Fibroblast of skin of left biceps (primary cell): ENCODE measurements around the gene SLC9C2.
"Not testable (repeated sequence)": the region's sequence is repeated elsewhere in the genome, so short reads cannot be mapped to it uniquely, and the experiment has no call there.

Source experiments
- DNase-seq, 2 experiments: peaks; one replicate each; pipeline ENCODE4 v3.0.0-alpha.2; 2013; ENCODE audit warnings: low read depth in 2 of 2

SLC9C2 gene

GRCh38 chr1:173603056-173603591 is at the start of gene SLC9C2:
Gene SLC9C2, minus strand, starts transcription at chr1:173603072. Its CDS starts 1,296 bp downstream, at chr1:173601776.
- no peak for DNase-seq

- no peak for DNase-seq
Measured at GRCh38 chr1:173648880-173649605, 46.2 kb upstream of the SLC9C2 start.

- no peak for DNase-seq
Measured at GRCh38 chr1:173646656-173647055, 43.8 kb upstream of the SLC9C2 start.

GRCh38 chr1:173642450-173643139 is 39.7 kb upstream of the SLC9C2 start:
- DNase-seq: not testable (repeated sequence)

GRCh38 chr1:173639102-173639501 is 36.2 kb upstream of the SLC9C2 start:
- no peak for DNase-seq

- no peak for DNase-seq
Measured at GRCh38 chr1:173638043-173639021, 35.5 kb upstream of the SLC9C2 start.

- not testable (repeated sequence) for DNase-seq
Measured at GRCh38 chr1:173637236-173638042, 34.6 kb upstream of the SLC9C2 start.

GRCh38 chr1:173635116-173635515 is 32.2 kb upstream of the SLC9C2 start, which contains the start of gene TEX50:
Gene TEX50, plus strand, starts transcription at chr1:173635338. Its CDS starts 184 bp downstream, at chr1:173635522.
- no peak for DNase-seq

GRCh38 chr1:173628888-173629287 is 26.0 kb upstream of the SLC9C2 start:
- no peak for DNase-seq

- DNase-seq: no peak
Measured at GRCh38 chr1:173627269-173627668, 24.4 kb upstream of the SLC9C2 start.

GRCh38 chr1:173616859-173617258 is 14.0 kb upstream of the SLC9C2 start:
- no peak for DNase-seq

GRCh38 chr1:173613086-173613485 is 10.2 kb upstream of the SLC9C2 start:
- DNase-seq: not testable (repeated sequence)

GRCh38 chr1:173608503-173609216 is 5.8 kb upstream of the SLC9C2 start:
- no peak for DNase-seq

- no peak for DNase-seq
Measured at GRCh38 chr1:173601588-173601987, 1.3 kb downstream of the SLC9C2 start.

GRCh38 chr1:173596097-173596825 is 6.6 kb downstream of the SLC9C2 start:
- DNase-seq: no peak

- DNase-seq: not testable (repeated sequence)
Measured at GRCh38 chr1:173591138-173591537, 11.7 kb downstream of the SLC9C2 start.

- no peak for DNase-seq
Measured at GRCh38 chr1:173590557-173590956, 12.3 kb downstream of the SLC9C2 start.

- no peak for DNase-seq
Measured at GRCh38 chr1:173581383-173582079, 21.3 kb downstream of the SLC9C2 start.

- no peak for DNase-seq
Measured at GRCh38 chr1:173580658-173581057, 22.2 kb downstream of the SLC9C2 start.
